ENCODE measurements around the gene SHC3. TPM values are rescaled to one million over a fixed set of nuclear protein-coding genes. Genes with fewer than 3 reads are reported as not detected.
"Not testable (repeated sequence)": the region's sequence is repeated elsewhere in the genome, so short reads cannot be mapped to it uniquely, and the experiment has no call there.

Gene SHC3
- total RNA-seq, 4 donors from 2014 or later = 2.2 to 4.0 (median 3.1) TPM

- no peaks in the 10 kb centered on the region for H3K36me3 ChIP-seq
- TF ChIP-seq POLR2AphosphoS5 (IDR thresholded peaks at IDR 0.05) (no peak), POLR2A (IDR thresholded peaks at IDR 0.05; ENCODE audit: low read depth) (no peak), EP300 (IDR thresholded peaks at IDR 0.05) (no peak), CTCF (IDR thresholded peaks at IDR 0.05) (no peak)
- H3K4me3 ChIP-seq = no peak overlapping the region
- DNase-seq (ENCODE audit: extremely low spot score) = no peak
- no peak overlapping the region for H3K27ac ChIP-seq (replicated peaks in 1 of 4)
- intact Hi-C loops (cut with DNase I) = no loop called here
- no peaks in the 10 kb centered on the region for H3K9me3 ChIP-seq
- H3K4me1 ChIP-seq = peaks cover 0 to 19% (median 12%) of the 10 kb centered on the region in 4 donors
- WGBS = 93% methylated on average over 3 of the region's 3 CpGs
- no peaks in the 10 kb centered on the region for H3K27me3 ChIP-seq
These were observed 36.7 kb upstream of the SHC3 start for GRCh38 chr9:89215342-89215741.

GRCh38 chr9:89213396-89213880, 34.8 kb upstream of the SHC3 start:
- Histone ChIP-seq H3K4me1 (peaks cover 0 to 17% (median 10%) of the 10 kb centered on the region in 4 donors), H3K27ac (replicated peaks in 1 of 4) (no peak overlapping the region), H3K36me3 (no peaks in the 10 kb centered on the region), H3K9me3 (no peaks in the 10 kb centered on the region), H3K4me3 (no peak overlapping the region), H3K27me3 (no peaks in the 10 kb centered on the region)
- WGBS = 70% methylated on average over 3 of the region's 3 CpGs
- no peak for DNase-seq (ENCODE audit: extremely low spot score)
- intact Hi-C loops (cut with DNase I) = no loop called here
- TF ChIP-seq CTCF (IDR thresholded peaks at IDR 0.05) (no peak), POLR2A (IDR thresholded peaks at IDR 0.05; ENCODE audit: low read depth) (no peak), POLR2AphosphoS5 (IDR thresholded peaks at IDR 0.05) (no peak), EP300 (IDR thresholded peaks at IDR 0.05) (no peak)

- H3K36me3 ChIP-seq = no peaks in the 10 kb centered on the region
- no peak for DNase-seq (ENCODE audit: extremely low spot score)
- WGBS = 86% methylated on average over 1 of the region's 1 CpG
- no peak for TF ChIP-seq POLR2A (IDR thresholded peaks at IDR 0.05; ENCODE audit: low read depth)
- TF ChIP-seq CTCF (IDR thresholded peaks at IDR 0.05) = no peak
- TF ChIP-seq EP300 (IDR thresholded peaks at IDR 0.05) = no peak
- no peak for TF ChIP-seq POLR2AphosphoS5 (IDR thresholded peaks at IDR 0.05)
- intact Hi-C loops (cut with DNase I) = no loop called here
- no peaks in the 10 kb centered on the region for H3K27me3 ChIP-seq
- H3K4me1 ChIP-seq = peaks cover 0 to 11% (median 8%) of the 10 kb centered on the region in 4 donors
- no peak overlapping the region for H3K27ac ChIP-seq (replicated peaks in 1 of 4)
- no peak overlapping the region for H3K4me3 ChIP-seq
- H3K9me3 ChIP-seq = no peaks in the 10 kb centered on the region
These were observed 33.6 kb upstream of the SHC3 start for GRCh38 chr9:89212171-89212570.

- WGBS = 98% methylated on average over 14 of the region's 21 CpGs
- H3K4me3 ChIP-seq; intact Hi-C loops (cut with DNase I): not testable (repeated sequence)
These were observed 30.7 kb upstream of the SHC3 start for GRCh38 chr9:89209311-89209710.

GRCh38 chr9:89207026-89207425, 28.4 kb upstream of the SHC3 start:
- no peak overlapping the region for H3K27ac ChIP-seq (replicated peaks in 1 of 4)
- no peak for DNase-seq (ENCODE audit: extremely low spot score)
- H3K4me1 ChIP-seq = no peaks in the 10 kb centered on the region
- 90% methylated on average over 4 of the region's 4 CpGs for WGBS
- no peaks in the 10 kb centered on the region for H3K27me3 ChIP-seq
- no peak overlapping the region for H3K4me3 ChIP-seq
- H3K9me3 ChIP-seq = no peaks in the 10 kb centered on the region
- intact Hi-C loops (cut with DNase I) = no loop called here
- TF ChIP-seq CTCF (IDR thresholded peaks at IDR 0.05) = no peak
- no peak for TF ChIP-seq EP300 (IDR thresholded peaks at IDR 0.05)
- no peak for TF ChIP-seq POLR2A (IDR thresholded peaks at IDR 0.05; ENCODE audit: low read depth)
- TF ChIP-seq POLR2AphosphoS5 (IDR thresholded peaks at IDR 0.05) = no peak
- no peaks in the 10 kb centered on the region for H3K36me3 ChIP-seq

More at GRCh38 chr9:89209311-89209710, 30.7 kb upstream of the SHC3 start:
- not testable (repeated sequence) for H3K9me3 ChIP-seq; H3K27ac ChIP-seq (replicated peaks in 1 of 4); DNase-seq (ENCODE audit: extremely low spot score); H3K27me3 ChIP-seq; H3K36me3 ChIP-seq
- peaks cover 0 to 11% (median 8%) of the 10 kb centered on the region in 4 donors for H3K4me1 ChIP-seq
